HepG2 (cell line): Measurements from ENCODE around the gene RNASE13. TPM values are rescaled to one million over a fixed set of nuclear protein-coding genes. Genes with fewer than 3 reads are reported as not detected.

Experiments used
- CHD2 ChIP-seq: IDR thresholded peaks from 2 replicates; pipeline ENCODE4 v1.6.1; 2011; ENCODE audit warnings: low read depth, low read length, improper control_type of control experiment
- MIXL1 ChIP-seq: IDR thresholded peaks from 2 replicates; pipeline ENCODE4 v1.6.1; 2016
- NCOA1 ChIP-seq: sonication (generic); formaldehyde crosslinking; IDR thresholded peaks from 2 replicates; pipeline ENCODE4 v1.9.0; 2021; ENCODE audit warnings: missing genetic modification reagents
- NR1H2 ChIP-seq: sonication (generic); formaldehyde crosslinking; IDR thresholded peaks from 2 replicates; pipeline ENCODE4 v1.8.1; 2022; ENCODE audit warnings: low read depth, missing genetic modification reagents, borderline replicate concordance
- RARA ChIP-seq: IDR thresholded peaks from 2 replicates; pipeline ENCODE4 v1.6.1; 2016; ENCODE audit warnings: missing genetic modification reagents, missing compliant biosample characterization
- SAP130 ChIP-seq: IDR thresholded peaks from 2 replicates; pipeline ENCODE4 v1.6.1; 2016; ENCODE audit warnings: low read depth
- SRY ChIP-seq: sonication (generic); formaldehyde crosslinking; IDR thresholded peaks from 2 replicates; pipeline ENCODE4 v1.8.0; 2022; ENCODE audit warnings: mild to moderate bottlenecking, missing genetic modification reagents
- TBX2 ChIP-seq: sonication (generic); formaldehyde crosslinking; IDR thresholded peaks from 2 replicates; pipeline ENCODE4 v1.5.0; 2020; ENCODE audit warnings: missing genetic modification reagents, mild to moderate bottlenecking, borderline replicate concordance
- TEAD3 ChIP-seq: optimal IDR thresholded peaks from 2 replicates; pipeline ENCODE3; 2016; ENCODE audit warnings: borderline replicate concordance
- TFAP4 ChIP-seq: sonication (generic); IDR thresholded peaks from 2 replicates; pipeline ENCODE4 v1.6.1; 2016; ENCODE audit warnings: low read depth, borderline replicate concordance
- ZNF292 ChIP-seq: sonication (generic); formaldehyde crosslinking; IDR thresholded peaks from 2 replicates; pipeline ENCODE4 v1.8.1; 2022; ENCODE audit warnings: mild to moderate bottlenecking, low read depth, missing genetic modification reagents, borderline replicate concordance
- ZNF543 ChIP-seq: sonication (generic); formaldehyde crosslinking; IDR thresholded peaks from 2 replicates; pipeline ENCODE4 v1.4.0; 2020; ENCODE audit warnings: mild to moderate bottlenecking, missing genetic modification reagents
- ZNF557 ChIP-seq: sonication (generic); formaldehyde crosslinking; IDR thresholded peaks from 2 replicates; pipeline ENCODE4 v1.4.0; 2020; ENCODE audit warnings: missing genetic modification reagents
- ZNF572 ChIP-seq: sonication (generic); formaldehyde crosslinking; IDR thresholded peaks from 2 replicates; pipeline ENCODE4 v1.5.1; 2020; ENCODE audit warnings: mild to moderate bottlenecking, missing genetic modification reagents
- ZNF615 ChIP-seq: sonication (generic); formaldehyde crosslinking; IDR thresholded peaks from 2 replicates; pipeline ENCODE4 v1.5.0; 2020; ENCODE audit warnings: mild to moderate bottlenecking, missing genetic modification reagents, borderline replicate concordance
- ZNF776 ChIP-seq: sonication (generic); formaldehyde crosslinking; IDR thresholded peaks from 2 replicates; pipeline ENCODE4 v1.4.0; 2020; ENCODE audit warnings: mild to moderate bottlenecking, missing genetic modification reagents
- polyA plus RNA-seq, 8 experiments: library from polyadenylated mRNA; depleted of rRNA in 3 of 8; stranded (reverse) in 7 of 8; unstranded in 1 of 8; fragments of >200 nt; fragmentation: Illumina TruSeq in 4 of 8; extraction: Trizol in 4 of 8; gene quantifications; 2 replicates each; pipeline versions ENCODE4 v1.2.1 to v1.2.3, GENCODE V29; 2011 to 2016; ENCODE audit warnings: low read depth in 4 of 8, missing spikeins in 1 of 8, mixed read lengths in 1 of 8; ENCODE audit not compliant: insufficient read depth in 1 of 8
- total RNA-seq, 5 experiments: library from RNA; depleted of rRNA; stranded (reverse); fragments of >200 nt; fragmentation: Illumina TruSeq; extraction: Trizol; gene quantifications; 2 replicates each; pipeline ENCODE4 v1.2.3, GENCODE V29; 2016; ENCODE audit warnings: low read depth in 1 of 5
- TF ChIP-seq, protein P1 (sequence below): sonication (generic); formaldehyde crosslinking; IDR thresholded peaks from 2 replicates; pipeline ENCODE4 v1.4.0; 2020; ENCODE audit warnings: missing genetic modification reagents
- TF ChIP-seq, protein P2 (sequence below): IDR thresholded peaks from 2 replicates; pipeline ENCODE4 v1.6.1; 2016; ENCODE audit warnings: low read depth, control low read depth
- TF ChIP-seq, protein P3 (sequence below): sonication (generic); formaldehyde crosslinking; IDR thresholded peaks from 2 replicates; pipeline ENCODE4 v1.4.0; 2020; ENCODE audit warnings: missing genetic modification reagents, borderline replicate concordance
- TF ChIP-seq, protein P4 (sequence below): sonication (generic); formaldehyde crosslinking; IDR thresholded peaks from 2 replicates; pipeline ENCODE4 v1.5.0; 2020; ENCODE audit warnings: missing genetic modification reagents

The RNASE13 gene
- total and polyA plus RNA-seq, 2 of the 13 experiments (the other 11 are each of a cell fraction or from before 2014, with no cell fraction given) = 1.0 TPM; not detected in 1

GRCh38 chr14:21038441-21039422 is 4.1 kb upstream of the RNASE13 start (continued):
- TF ChIP-seq ZNF557 (CRISPR knock-in tag) = no peak
- 0 out of 2 replicates have a peak, but pooled peaks have one; percentile 58 for TF ChIP-seq ZNF572 (CRISPR knock-in tag)
- no peak for TF ChIP-seq CHD2
- TF ChIP-seq, protein P1, sequence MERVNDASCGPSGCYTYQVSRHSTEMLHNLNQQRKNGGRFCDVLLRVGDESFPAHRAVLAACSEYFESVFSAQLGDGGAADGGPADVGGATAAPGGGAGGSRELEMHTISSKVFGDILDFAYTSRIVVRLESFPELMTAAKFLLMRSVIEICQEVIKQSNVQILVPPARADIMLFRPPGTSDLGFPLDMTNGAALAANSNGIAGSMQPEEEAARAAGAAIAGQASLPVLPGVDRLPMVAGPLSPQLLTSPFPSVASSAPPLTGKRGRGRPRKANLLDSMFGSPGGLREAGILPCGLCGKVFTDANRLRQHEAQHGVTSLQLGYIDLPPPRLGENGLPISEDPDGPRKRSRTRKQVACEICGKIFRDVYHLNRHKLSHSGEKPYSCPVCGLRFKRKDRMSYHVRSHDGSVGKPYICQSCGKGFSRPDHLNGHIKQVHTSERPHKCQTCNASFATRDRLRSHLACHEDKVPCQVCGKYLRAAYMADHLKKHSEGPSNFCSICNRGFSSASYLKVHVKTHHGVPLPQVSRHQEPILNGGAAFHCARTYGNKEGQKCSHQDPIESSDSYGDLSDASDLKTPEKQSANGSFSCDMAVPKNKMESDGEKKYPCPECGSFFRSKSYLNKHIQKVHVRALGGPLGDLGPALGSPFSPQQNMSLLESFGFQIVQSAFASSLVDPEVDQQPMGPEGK (CRISPR knock-in tag) = peak; percentile 76
- 0 out of 2 replicates have a peak, but pooled peaks have one; percentile 45 for TF ChIP-seq MIXL1 (CRISPR knock-in tag)
- TF ChIP-seq, protein P2, sequence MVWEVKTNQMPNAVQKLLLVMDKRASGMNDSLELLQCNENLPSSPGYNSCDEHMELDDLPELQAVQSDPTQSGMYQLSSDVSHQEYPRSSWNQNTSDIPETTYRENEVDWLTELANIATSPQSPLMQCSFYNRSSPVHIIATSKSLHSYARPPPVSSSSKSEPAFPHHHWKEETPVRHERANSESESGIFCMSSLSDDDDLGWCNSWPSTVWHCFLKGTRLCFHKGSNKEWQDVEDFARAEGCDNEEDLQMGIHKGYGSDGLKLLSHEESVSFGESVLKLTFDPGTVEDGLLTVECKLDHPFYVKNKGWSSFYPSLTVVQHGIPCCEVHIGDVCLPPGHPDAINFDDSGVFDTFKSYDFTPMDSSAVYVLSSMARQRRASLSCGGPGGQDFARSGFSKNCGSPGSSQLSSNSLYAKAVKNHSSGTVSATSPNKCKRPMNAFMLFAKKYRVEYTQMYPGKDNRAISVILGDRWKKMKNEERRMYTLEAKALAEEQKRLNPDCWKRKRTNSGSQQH = 0 out of 2 replicates have a peak, but pooled peaks have one; percentile 49
- no peak for TF ChIP-seq ZNF615 (CRISPR knock-in tag)
- TF ChIP-seq TEAD3 (CRISPR knock-in tag) = peak; percentile 6
- peak; percentile 94 for TF ChIP-seq TFAP4
- peak; percentile 70; the same call in 1 of the 2 replicates for TF ChIP-seq SAP130 (CRISPR knock-in tag)
- TF ChIP-seq NCOA1 (CRISPR knock-in tag) = 0 out of 2 replicates have a peak, but pooled peaks have one; percentile 54
- TF ChIP-seq ZNF776 = no peak
- TF ChIP-seq, protein P3, sequence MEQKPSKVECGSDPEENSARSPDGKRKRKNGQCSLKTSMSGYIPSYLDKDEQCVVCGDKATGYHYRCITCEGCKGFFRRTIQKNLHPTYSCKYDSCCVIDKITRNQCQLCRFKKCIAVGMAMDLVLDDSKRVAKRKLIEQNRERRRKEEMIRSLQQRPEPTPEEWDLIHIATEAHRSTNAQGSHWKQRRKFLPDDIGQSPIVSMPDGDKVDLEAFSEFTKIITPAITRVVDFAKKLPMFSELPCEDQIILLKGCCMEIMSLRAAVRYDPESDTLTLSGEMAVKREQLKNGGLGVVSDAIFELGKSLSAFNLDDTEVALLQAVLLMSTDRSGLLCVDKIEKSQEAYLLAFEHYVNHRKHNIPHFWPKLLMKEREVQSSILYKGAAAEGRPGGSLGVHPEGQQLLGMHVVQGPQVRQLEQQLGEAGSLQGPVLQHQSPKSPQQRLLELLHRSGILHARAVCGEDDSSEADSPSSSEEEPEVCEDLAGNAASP = peak; percentile 30; the same call in 1 of the 2 replicates
- TF ChIP-seq ZNF292 (CRISPR knock-in tag) = peak; percentile 95; the same call in 1 of the 2 replicates
- TF ChIP-seq NR1H2 (CRISPR knock-in tag) = no peak
- TF ChIP-seq RARA (CRISPR knock-in tag) = peak; percentile 36; the same call in 1 of the 2 replicates
- TF ChIP-seq, protein P4, sequence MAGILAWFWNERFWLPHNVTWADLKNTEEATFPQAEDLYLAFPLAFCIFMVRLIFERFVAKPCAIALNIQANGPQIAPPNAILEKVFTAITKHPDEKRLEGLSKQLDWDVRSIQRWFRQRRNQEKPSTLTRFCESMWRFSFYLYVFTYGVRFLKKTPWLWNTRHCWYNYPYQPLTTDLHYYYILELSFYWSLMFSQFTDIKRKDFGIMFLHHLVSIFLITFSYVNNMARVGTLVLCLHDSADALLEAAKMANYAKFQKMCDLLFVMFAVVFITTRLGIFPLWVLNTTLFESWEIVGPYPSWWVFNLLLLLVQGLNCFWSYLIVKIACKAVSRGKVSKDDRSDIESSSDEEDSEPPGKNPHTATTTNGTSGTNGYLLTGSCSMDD (CRISPR knock-in tag) = no peak
- TF ChIP-seq SRY (CRISPR knock-in tag) = no peak
- TF ChIP-seq ZNF543 (CRISPR knock-in tag) = 0 out of 2 replicates have a peak, but pooled peaks have one; percentile 16
- TF ChIP-seq TBX2 = peak; percentile 43; the same call in 1 of the 2 replicates
